HG02588 (cell line): ENCODE measurements around the gene PILRB.
A peak's percentile ranks its signal among the peaks of the same experiment; 100 is the strongest.
"Not testable (repeated sequence)": the region's sequence is repeated elsewhere in the genome, so short reads cannot be mapped to it uniquely, and the experiment has no call there.

Experiments
- ATAC-seq: cut with Tn5 transposase; IDR thresholded peaks from one replicate; pipeline ENCODE4 v1.9.1; 2021; ENCODE audit warnings: mild to moderate bottlenecking, moderate library complexity; ENCODE audit not compliant: unreplicated experiment

Gene PILRB

DNA sequence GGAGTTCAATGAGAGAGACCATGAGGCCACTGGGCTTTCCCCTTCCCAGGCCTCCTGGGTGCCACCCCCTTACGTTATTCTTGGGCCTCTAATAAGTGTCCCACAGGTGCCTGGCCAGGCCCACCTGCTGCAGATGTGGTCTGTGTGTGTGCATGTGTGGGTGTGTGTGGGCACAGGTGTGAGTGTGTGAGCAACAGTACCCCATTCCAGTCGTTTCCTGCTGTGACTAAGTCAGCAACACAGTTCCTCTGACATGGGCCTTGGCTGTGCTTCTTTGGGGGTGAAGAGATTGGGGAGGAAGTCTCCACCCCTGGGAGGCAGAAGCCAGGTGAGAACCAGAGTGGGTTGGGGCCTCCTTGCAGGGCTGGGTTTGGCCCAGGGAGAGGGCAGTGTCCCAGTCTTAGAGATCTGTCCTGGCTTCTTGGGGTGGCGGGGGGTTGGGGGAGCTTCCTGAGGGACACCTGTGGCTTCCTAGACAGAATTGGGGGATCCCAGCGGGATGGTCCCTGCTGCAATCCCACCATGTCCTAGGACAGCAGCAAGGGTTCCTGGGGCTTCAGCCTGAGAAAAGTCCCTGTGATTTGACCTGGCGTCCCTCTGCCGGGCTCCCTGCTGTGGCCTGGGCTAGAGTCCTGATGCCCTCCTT, 4.1 kb upstream of the PILRB start:
- ATAC-seq: no peak

DNA sequence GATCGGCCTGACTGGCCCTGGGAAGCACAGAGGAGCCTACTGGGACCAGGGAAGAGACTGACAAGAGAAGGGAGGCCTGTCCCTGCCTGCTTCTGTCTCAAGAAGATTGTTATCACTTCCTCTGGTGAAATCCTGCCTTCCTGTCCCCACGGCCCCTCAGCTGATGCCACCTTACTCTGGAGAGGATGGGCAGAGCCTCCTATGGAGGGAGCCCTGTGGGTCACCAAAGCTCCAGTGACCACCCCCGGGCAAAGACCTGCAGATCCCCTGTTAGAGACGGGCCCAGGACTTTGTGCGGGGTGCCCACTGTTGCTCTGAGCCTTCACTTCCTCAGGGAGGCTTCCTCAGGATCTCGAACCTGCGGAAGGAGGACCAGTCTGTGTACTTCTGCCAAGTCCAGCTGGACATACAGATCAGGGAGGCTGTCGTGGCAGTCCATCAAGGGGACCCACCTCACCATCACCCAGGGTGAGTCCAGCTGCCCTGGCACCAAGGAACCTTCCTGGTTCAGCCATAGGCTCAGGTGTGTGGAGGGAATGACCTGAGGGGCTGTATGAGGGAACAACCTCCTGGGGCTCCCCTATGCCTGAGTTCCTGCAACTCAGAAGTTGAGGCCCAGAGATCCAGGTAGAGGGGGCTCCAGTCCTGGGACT, 1.4 kb upstream of the PILRB start:
- no peak for ATAC-seq

DNA sequence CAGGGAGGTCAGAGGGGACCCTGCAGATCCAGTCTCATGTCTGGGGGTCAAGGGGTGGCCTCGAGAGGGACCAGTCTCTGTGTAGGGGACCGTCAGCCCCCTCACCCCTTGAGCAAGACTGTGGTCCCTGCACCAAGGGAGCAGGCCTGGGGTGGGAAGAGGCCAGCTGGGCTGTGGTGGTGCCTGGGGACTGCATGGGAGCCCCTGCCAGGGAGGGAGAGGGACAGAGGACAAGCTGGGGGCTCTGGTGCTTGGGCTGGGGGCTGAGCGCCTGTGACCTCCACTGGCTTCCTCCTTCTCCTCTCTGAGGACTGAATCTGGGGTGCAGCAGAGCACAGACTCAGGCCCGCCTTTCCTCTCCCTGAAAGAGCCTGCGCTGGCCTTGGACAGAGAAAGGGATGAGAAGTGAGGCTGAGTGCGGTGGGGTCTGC, 771 bp upstream of the PILRB start:
- ATAC-seq: no peak

DNA sequence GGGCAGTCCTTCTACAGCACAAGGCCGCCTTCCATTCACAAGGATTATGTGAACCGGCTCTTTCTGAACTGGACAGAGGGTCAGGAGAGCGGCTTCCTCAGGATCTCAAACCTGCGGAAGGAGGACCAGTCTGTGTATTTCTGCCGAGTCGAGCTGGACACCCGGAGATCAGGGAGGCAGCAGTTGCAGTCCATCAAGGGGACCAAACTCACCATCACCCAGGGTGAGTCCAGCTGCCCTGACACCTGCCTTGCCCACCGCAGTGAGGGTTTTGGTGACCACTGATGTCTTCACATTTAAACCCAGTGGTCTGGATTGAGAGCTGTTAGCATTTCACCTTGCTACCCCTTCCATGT, 918 bp downstream of the PILRB start:
- ATAC-seq: no peak

DNA sequence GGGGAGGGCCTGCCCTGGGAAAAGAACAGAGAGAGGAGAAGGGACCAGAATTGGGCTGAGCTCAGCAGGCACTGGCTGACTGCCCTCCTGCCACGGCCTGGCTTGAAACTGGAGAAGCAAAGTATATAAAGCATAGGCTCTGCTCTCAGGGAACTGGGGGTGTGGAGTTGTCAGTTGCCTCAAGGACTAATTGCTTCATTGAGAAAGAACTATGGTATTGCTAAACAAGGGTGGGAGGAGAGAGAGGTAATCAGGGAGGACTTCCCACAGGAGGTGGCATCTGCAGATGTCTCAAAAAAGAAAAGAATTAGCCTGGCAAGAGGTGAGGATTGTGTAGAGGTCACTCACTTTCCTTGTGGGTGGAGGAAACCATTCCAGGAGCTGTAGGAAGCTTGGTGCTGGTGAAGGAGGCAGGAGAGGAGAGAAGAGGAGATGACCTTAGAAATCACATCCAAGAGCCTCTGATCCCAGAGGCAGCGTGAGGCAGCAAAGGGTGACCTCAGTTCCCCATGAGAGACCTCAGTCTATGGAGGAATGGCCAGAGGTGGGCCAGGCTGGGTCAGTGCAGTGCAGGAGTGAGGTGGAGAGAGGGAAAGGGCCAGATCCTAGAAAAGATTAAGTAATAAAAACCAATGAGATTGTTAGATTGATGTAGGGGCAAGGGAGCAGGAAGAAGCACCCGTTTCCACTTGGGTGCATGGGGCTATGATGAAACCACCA, 2.4 kb downstream of the PILRB start:
- ATAC-seq: no peak

DNA sequence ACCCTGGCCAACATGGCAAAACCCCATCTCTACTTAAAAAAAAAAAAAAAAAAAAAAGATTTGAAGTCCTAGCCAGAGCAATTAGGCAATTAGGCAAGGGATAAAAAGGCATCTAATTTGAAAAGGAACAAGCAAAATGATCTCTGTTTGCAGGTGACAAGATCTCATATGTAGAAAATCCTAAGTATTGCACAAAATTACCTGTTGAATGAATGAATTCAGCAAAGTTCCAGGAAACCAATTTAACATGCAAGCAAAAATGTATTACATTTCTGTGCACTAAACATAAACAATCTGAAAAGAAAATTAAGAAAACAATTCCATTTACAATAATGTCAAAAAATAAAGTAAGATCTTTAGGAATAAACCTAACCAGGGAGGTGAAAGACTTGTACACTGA, 5.2 kb downstream of the PILRB start:
- no peak for ATAC-seq

DNA sequence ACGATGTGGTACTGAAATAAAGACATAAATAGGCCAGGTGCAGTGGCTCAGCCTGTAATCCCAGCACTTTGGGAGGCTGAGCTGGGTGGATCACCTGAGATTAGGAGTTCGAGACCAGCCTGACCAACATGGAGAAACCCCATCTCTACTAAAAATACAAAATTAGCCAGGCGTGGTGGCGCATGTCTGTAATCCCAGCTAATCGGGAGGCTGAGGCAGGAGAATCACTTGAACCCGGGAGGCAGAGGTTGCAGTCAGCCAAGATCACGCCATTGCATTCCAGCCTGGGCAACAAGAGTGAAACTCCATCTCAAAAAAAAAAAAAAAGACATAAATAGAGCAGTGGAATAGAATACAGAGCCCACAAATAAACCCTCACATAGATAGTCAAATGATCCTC, 5.9 kb downstream of the PILRB start:
- ATAC-seq: not testable (repeated sequence)

DNA sequence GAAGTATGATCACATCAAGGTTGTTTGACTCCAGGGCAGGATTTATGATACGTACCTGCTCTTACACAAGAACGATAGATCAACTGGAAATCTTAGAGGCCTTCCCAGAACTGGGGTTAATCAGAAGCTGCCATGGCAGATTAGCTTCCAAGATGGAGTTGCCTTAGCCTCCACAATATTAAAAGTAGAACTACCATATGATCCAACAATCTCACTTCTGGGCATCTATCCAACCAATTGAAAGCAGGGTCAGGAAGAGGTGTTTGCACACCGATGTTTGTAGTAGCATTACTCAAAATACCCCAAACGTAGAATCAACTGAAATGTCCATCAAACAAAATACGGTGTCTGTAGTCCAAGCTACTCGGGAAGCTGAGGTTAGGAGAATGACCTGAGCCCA, 6.6 kb downstream of the PILRB start:
- ATAC-seq: no peak

DNA sequence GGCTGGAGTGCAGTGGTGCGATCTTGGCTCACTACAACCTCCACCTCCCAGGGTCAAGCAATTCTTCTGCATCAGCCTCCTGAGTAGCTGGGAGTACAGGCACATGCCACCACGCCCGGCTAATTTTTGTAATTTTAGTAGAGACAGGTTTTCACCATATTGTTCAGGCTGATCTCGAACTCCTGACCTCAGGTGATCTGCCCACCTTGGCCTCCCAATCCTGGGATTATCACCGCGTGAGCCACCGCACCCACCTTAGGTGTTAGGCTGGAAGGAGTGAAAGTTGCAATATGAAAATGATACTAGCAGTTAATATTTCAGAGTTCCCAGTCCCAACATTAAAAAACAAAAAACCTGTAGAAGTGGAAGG, 8.1 kb downstream of the PILRB start:
- not testable (repeated sequence) for ATAC-seq

DNA sequence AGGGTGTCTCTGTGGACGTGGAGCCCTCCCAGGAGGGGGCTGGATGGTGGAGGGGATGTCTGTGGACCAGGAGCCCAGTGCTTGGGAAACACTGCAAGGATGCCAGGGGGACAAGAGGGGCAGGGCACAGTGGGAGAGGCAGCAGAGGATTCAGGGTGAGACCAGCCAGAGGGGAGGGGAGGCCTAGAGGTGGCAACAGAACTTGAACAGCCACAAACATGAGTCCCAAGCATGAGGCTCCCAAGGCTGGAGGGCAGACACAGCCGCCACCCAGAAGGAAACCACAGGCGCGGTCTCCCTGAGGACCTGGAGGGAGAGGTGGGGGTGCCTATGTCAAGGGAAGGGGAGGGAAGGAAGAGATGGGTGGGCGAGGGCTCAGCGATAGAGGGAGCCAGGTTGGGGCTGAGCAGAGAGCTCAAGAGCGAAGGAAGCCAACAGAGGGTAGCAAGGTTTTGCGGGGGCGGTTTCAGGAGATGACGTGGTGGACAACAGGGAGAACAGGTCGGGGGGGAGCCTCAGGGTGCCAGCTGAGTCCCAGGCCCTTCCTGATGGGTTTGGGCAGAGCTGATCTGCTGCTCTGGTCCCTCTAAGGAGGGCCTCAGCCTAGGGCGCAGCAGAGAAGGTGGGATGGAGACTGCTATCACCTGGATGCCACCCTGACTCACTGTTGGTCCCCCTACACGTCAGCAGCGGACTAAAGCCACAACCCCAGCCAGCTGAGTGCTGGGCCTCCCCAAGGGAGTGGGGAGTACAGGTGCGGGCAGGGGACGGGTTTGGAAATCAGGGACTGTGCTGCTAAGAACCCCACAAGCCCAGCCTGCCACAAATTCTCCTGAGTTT, 8.7 kb downstream of the PILRB start:
- ATAC-seq: no peak

DNA sequence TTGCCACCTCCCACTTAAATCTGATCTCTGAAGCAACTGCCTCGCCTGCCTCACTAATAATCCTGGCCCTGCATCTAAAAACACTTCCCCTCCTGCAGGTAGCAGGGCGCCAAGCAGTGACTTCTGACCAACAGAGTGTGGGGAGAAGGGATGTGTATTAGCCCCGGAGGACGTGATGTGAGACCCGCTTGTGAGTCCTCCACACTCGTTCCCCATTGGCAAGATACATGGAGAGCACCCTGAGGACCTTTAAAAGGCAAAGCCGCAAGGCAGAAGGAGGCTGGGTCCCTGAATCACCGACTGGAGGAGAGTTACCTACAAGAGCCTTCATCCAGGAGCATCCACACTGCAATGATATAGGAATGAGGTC, 9.3 kb downstream of the PILRB start:
- ATAC-seq: no peak

DNA sequence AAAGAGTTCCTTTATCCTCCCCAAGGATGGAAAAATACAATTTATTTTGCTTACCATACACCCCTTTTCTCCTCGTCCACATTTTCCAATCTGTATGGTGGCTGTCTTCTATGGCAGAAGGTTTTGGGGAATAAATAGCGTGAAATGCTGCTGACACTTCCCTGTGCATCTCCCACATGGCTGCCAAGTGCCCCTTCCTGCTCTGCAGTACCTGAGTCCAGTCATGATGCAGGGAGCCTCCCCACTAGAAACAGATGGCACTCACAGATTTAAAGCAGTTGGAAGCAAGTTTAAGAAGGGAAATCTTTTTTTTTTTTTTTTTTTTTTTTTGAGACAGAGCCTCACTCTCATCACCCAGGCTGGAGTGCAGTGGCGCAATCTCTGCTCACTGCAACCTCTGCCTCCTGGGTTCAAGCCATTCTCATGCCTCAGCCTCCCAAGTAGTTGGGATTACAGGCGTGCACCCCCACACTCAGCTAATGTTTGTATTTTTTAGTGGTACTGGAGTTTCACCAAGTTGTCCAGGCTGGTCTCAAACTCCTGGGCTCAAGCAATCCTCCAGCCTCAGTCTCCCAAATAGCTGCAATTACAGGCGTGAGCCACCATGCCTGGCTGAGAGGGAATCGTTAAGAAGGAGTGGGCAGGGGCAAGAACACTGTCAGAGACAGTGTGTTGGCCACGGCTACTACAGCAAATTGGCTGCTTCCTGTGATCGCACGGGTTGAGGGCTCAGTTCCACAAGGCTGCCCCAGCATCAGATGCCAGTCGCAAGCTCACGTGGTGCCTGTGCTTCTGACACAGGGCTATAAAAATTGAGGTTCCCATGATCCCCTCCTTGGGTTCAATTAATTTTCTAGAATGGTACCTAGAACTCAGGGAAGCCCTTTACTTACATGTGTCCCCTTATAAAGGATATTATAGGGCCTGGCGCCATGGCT, 10.0 kb downstream of the PILRB start:
- ATAC-seq: no peak

DNA sequence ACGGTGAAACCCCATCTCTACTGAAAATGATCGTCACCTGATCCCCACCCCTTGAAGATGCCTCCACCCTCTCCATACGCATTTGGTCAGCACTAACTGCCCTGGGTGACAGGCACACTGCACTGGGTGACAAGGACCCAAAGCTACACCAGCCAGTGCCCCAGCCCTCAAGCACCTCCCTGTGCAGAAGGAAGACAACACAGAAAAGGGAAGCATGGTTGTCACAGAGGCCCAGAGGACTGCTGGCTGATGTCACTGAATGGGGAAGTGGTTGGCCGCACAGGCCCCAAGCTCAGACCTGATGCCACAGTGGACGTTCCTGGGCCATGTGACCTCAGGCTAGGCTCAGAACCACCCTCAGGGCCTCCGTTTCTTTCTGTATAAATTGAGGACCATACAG, 11.2 kb downstream of the PILRB start:
- peak; percentile 60 for ATAC-seq

DNA sequence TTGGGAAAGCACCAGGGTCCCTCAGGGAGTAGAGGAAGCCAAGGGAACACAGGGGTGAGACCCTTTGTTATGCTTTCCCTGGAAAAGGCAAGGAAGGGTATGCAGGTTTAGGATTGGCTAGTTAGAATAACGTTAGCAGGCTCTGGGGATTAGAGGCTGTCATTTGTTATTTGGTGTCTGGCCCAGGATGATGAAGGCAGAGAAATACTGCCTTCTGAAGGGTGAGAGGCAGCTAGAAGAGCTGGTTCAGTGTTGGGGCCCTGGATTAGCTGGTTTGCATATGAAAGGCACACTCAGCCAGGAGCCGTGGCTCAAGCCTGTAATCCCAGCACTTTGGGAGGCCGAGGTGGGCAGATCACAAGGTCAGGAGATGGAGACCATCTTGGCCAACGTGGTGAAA, 12.4 kb downstream of the PILRB start:
- ATAC-seq: no peak

DNA sequence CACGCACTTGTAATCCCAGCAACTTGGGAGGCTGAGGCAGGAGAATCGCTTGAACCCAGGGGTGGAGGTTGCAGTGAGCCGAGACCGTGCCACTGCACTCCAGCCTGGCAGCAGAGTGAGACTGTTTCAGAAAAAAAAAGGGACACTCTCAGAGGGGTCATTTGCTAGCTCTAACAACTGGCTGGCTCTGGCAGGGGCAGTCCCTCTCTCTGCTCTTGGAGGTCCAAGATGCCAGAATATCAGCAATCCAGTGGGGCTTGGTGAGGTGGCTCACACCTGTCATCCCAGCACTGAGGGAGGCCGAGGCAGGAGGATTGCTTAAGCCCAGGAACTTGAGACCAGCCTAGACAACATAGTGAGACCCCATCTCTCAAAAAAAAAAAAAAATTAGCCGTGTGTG, 12.8 kb downstream of the PILRB start:
- no peak for ATAC-seq

DNA sequence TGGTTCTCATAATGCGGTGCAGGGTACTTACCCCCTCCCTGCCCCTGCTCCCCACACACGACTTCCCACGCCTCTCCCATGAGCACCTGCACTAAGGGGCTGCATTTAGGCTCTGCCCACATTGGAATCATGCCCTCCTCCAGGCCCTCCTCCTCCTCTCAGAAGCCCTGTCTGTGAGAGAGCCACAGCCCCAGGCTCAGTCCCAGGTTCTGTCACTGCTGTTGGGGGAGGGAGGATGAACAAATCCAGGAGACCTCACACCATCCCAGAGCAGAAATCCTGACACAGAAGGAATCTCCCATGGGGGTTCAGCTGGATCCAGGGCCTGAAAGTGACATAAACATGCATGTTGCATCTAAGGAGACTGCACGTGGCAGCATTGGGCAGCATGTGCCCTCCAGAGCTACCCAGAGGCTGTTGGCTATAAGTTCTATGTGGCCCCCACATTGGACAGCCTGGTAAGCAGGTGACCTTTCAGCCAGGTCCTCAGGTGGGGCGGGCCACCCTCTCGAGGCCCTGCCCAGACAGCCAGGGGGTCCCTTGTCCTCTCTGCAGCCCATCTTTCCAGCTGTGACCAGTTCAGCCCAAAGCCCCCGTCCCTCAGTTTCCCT, 13.7 kb downstream of the PILRB start:
- no peak for ATAC-seq

DNA sequence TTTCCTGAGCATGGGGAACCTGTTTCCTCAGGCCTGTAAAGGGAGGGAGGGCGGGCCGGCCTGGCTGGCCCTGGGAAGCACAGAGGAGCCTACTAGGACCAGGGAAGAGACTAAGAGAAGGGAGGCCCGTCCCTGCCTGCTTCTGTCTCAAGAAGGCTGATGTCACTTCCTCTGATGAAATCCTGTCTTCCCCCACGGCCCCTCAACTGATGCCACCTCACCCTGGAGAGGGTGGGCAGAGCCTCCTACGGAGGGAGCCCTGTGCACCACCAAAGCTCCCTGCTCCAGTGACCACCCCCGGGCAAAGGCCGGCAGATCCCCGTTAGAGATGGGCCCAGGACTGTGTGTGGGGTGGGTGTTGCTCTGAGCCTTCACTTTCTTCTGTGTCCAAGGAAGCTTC, 14.3 kb downstream of the PILRB start:
- no peak for ATAC-seq

DNA sequence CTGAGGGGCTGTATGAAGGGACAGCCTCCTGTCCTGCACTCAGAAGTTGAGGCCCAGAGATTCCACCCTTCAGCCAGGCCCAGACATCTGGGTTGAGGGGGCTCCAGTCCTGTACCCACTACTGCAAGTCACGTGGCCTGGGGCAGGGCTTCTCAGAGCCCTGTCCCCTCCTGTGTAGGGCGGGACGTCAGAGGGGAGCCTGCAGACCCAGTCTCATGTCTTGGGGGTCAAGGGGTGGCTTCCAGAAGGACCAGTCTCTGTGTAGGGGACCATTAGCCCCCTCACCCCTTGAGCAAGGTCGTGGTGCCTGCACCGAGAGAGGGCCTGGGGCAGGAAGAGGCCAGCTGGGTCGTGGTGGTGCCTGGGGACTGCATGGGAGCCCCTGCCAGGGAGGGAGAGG, 14.8 kb downstream of the PILRB start:
- no peak for ATAC-seq

DNA sequence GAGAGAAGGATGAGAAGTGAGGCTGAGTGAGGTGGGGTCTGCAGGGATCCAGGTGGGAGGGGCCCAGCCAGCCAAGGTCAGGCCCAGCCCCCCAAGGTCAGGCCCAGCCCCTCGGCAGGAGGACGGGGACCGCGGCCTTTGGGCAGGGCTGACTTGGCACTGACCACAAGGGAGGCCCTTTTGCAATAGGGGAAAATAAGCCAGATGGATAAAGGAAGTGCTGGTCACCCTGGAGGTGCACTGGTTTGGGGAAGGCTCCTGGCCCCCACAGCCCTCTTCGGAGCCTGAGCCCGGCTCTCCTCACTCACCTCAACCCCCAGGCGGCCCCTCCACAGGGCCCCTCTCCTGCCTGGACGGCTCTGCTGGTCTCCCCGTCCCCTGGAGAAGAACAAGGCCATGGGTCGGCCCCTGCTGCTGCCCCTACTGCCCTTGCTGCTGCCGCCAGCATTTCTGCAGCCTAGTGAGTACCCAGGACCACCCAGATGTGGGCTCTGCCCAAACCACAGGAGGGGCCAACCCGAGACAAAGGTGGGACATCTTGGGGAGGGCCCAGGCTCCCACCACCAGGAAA, 15.4 kb downstream of the PILRB start, which contains the start of gene PILRA:
TSS of gene PILRA (plus strand) at position 227 of the 571 bp plus-strand sequence. CDS start at position 397, 170 bp downstream.
- no peak for ATAC-seq
